ENCODE measurements around the gene RNF214. TPM values are rescaled to one million over a fixed set of nuclear protein-coding genes. Genes with fewer than 3 reads are reported as not detected.

Gene RNF214
- polyA plus RNA-seq, 1 donor from 2014 or later = 7.6 TPM

DNA sequence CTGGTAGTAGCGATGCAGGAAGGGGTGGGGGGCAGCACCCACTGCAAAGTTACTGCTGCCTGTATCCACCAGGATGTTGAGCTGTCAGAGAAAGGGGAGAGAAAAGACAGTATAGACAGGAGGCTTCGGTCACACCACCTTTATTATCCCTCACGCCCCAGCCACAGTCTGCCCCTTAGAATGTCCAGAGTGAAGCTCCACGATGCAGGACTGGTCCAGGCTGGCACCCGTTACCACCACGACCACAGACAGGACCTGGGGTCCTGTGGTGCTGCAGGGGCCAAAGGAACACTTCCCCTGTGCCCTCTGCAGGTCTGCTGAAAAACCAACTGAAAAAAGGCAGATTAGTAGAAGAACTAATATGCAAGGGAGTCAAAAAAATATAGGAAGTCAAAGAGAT, 64.4 kb downstream of the RNF214 start:
- no peaks in the 10 kb centered on the region for H4K20me1 ChIP-seq (ENCODE audit: insufficient read depth)
- no peak overlapping the region for H3K4me3 ChIP-seq (ENCODE audit: low read length)
- TF ChIP-seq SMC3 (conservative IDR thresholded peaks at IDR 0.05; ENCODE audit: poor library complexity) (no peak), TAF1 (IDR thresholded peaks at IDR 0.05; ENCODE audit: low read depth) (no peak), RAD21 (conservative IDR thresholded peaks at IDR 0.05) (no peak), EZH2 (IDR thresholded peaks at IDR 0.05; ENCODE audit: borderline replicate concordance, insufficient read depth, low read length, poor library complexity, severe bottlenecking) (no peak), MXI1 (conservative IDR thresholded peaks at IDR 0.05; ENCODE audit: poor library complexity, severe bottlenecking) (no peak)
- no peaks in the 10 kb centered on the region for H3K36me3 ChIP-seq (ENCODE audit: insufficient read depth, low read length)
- no peak overlapping the region for H3K4me2 ChIP-seq (ENCODE audit: low read length)
- H3F3A ChIP-seq (ENCODE audit: insufficient read depth, low read length, poor library complexity, severe bottlenecking) = no peaks in the 10 kb centered on the region
- H3K79me2 ChIP-seq (replicated peaks; ENCODE audit: insufficient read depth, low read length) = no peaks in the 10 kb centered on the region
- H3K9me3 ChIP-seq (ENCODE audit: low read length) = no peaks in the 10 kb centered on the region
- no peak overlapping the region for H3K9ac ChIP-seq (ENCODE audit: low read length)
- H3K27me3 ChIP-seq (ENCODE audit: insufficient read depth, low read depth, low read length) = no peaks in the 10 kb centered on the region
- H2AFZ ChIP-seq (ENCODE audit: low read depth, low read length) = no peak overlapping the region
- no peak overlapping the region for H3K27ac ChIP-seq (ENCODE audit: low read length)
- H3K9me2 ChIP-seq (ENCODE audit: insufficient read depth, low read length) = no peaks in the 10 kb centered on the region

DNA sequence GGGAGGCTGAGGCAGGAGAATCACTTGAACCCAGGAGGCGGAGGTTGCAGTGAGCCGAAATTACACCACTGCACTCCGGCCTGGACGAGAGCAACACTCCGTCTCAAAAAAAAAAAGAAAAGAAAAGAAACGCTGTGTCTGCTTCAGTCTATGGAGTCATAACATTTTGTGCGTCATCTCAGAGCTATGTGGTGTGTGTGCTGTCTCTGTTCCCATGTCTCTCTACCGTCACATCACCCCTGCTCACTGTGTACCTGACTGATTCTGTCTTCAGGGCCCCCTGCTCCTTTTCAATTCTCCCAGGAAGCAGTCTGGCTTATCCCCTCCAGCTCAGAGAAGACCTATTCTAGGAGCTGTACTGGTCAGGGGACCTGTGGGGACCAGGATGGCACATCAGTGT, 65.7 kb downstream of the RNF214 start:
- H3K4me3 ChIP-seq (ENCODE audit: low read length) = no peak overlapping the region
- no peak overlapping the region for H3K4me2 ChIP-seq (ENCODE audit: low read length)
- no peaks in the 10 kb centered on the region for H3K36me3 ChIP-seq (ENCODE audit: insufficient read depth, low read length)
- no peaks in the 10 kb centered on the region for H3K9me3 ChIP-seq (ENCODE audit: low read length)
- no peaks in the 10 kb centered on the region for H3F3A ChIP-seq (ENCODE audit: insufficient read depth, low read length, poor library complexity, severe bottlenecking)
- H3K9me2 ChIP-seq (ENCODE audit: insufficient read depth, low read length) = no peaks in the 10 kb centered on the region
- no peaks in the 10 kb centered on the region for H3K79me2 ChIP-seq (replicated peaks; ENCODE audit: insufficient read depth, low read length)
- no peaks in the 10 kb centered on the region for H3K27me3 ChIP-seq (ENCODE audit: insufficient read depth, low read depth, low read length)
- TF ChIP-seq RAD21 (conservative IDR thresholded peaks at IDR 0.05) (no peak), MXI1 (conservative IDR thresholded peaks at IDR 0.05; ENCODE audit: poor library complexity, severe bottlenecking) (no peak), TAF1 (IDR thresholded peaks at IDR 0.05; ENCODE audit: low read depth) (no peak), POLR2AphosphoS5 (IDR thresholded peaks at IDR 0.05) (no peak), EP300 (conservative IDR thresholded peaks at IDR 0.05; ENCODE audit: poor library complexity, severe bottlenecking) (no peak), SMC3 (conservative IDR thresholded peaks at IDR 0.05; ENCODE audit: poor library complexity) (no peak), EZH2 (IDR thresholded peaks at IDR 0.05; ENCODE audit: borderline replicate concordance, insufficient read depth, low read length, poor library complexity, severe bottlenecking) (no peak)
- TF ChIP-seq, protein P1, sequence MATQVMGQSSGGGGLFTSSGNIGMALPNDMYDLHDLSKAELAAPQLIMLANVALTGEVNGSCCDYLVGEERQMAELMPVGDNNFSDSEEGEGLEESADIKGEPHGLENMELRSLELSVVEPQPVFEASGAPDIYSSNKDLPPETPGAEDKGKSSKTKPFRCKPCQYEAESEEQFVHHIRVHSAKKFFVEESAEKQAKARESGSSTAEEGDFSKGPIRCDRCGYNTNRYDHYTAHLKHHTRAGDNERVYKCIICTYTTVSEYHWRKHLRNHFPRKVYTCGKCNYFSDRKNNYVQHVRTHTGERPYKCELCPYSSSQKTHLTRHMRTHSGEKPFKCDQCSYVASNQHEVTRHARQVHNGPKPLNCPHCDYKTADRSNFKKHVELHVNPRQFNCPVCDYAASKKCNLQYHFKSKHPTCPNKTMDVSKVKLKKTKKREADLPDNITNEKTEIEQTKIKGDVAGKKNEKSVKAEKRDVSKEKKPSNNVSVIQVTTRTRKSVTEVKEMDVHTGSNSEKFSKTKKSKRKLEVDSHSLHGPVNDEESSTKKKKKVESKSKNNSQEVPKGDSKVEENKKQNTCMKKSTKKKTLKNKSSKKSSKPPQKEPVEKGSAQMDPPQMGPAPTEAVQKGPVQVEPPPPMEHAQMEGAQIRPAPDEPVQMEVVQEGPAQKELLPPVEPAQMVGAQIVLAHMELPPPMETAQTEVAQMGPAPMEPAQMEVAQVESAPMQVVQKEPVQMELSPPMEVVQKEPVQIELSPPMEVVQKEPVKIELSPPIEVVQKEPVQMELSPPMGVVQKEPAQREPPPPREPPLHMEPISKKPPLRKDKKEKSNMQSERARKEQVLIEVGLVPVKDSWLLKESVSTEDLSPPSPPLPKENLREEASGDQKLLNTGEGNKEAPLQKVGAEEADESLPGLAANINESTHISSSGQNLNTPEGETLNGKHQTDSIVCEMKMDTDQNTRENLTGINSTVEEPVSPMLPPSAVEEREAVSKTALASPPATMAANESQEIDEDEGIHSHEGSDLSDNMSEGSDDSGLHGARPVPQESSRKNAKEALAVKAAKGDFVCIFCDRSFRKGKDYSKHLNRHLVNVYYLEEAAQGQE (IDR thresholded peaks at IDR 0.05; ENCODE audit: borderline replicate concordance) = no peak
- TF ChIP-seq, protein P2, sequence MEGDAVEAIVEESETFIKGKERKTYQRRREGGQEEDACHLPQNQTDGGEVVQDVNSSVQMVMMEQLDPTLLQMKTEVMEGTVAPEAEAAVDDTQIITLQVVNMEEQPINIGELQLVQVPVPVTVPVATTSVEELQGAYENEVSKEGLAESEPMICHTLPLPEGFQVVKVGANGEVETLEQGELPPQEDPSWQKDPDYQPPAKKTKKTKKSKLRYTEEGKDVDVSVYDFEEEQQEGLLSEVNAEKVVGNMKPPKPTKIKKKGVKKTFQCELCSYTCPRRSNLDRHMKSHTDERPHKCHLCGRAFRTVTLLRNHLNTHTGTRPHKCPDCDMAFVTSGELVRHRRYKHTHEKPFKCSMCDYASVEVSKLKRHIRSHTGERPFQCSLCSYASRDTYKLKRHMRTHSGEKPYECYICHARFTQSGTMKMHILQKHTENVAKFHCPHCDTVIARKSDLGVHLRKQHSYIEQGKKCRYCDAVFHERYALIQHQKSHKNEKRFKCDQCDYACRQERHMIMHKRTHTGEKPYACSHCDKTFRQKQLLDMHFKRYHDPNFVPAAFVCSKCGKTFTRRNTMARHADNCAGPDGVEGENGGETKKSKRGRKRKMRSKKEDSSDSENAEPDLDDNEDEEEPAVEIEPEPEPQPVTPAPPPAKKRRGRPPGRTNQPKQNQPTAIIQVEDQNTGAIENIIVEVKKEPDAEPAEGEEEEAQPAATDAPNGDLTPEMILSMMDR (IDR thresholded peaks at IDR 0.05; ENCODE audit: poor library complexity, severe bottlenecking) = no peak
- H4K20me1 ChIP-seq (ENCODE audit: insufficient read depth) = no peaks in the 10 kb centered on the region
- H3K9ac ChIP-seq (ENCODE audit: low read length) = no peak overlapping the region
- no peak overlapping the region for H3K27ac ChIP-seq (ENCODE audit: low read length)
- no peak overlapping the region for H2AFZ ChIP-seq (ENCODE audit: low read depth, low read length)
